Uterus (tissue), 2 donors: ENCODE data around the gene MAML2.

ENCODE experiments used
- CTCF ChIP-seq, 4 experiments: fragments of 200-600 bp in 2 of 4; fragments of 450-650 bp in 2 of 4; sonication (generic) in 2 of 4; IDR thresholded peaks; one replicate each; pipeline ENCODE4 v1.5.1; 2016 to 2019; ENCODE audit warnings: antibody characterized with exemption in 4 of 4, mild to moderate bottlenecking in 2 of 4, moderate library complexity in 1 of 4
- POLR2A ChIP-seq, 2 donors: fragments of 450-650 bp; IDR thresholded peaks; one replicate each; pipeline ENCODE4 v1.6.1; 2016; ENCODE audit warnings: antibody characterized with exemption in 2 of 2, mild to moderate bottlenecking in 1 of 2, moderate library complexity in 1 of 2

- TF ChIP-seq CTCF (IDR thresholded peaks at IDR 0.05) (no peak), POLR2A (IDR thresholded peaks at IDR 0.05) (no peak)
These were observed 201.4 kb downstream of the MAML2 start for GRCh38 chr11:96141626-96142025.
